ENCODE results near the gene TMEM109.

The TMEM109 gene

DNA sequence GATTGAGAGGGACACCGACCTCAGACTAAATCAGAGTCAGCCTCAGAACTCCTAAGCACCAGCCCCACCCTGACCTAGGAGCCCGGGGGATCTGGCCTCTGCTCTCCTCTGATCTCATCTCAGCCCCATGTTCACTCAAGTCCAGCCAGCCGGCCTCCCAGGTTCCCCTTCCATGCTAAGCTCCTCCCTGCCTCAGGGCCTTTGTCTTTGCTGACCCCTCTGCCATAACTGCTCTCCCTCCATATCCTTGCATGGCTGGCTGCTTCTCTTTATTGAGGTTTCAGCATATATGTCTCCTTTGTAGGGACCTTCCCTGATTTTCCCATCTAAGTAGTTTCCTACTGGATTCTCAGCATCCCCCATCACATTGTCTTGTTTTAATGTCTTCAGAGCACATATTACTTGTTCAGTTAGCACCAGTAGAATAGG, 38.8 kb downstream of the TMEM109 start:
- no peak for TF ChIP-seq CTCF (IDR thresholded peaks at IDR 0.05; ENCODE audit: low read depth, low read length, missing control alignments)
- no peak overlapping the region for H3K4me3 ChIP-seq (replicated peaks; ENCODE audit: low read depth, low read length)

GRCh38 chr11:60953781-60954180, 39.8 kb downstream of the TMEM109 start:
- no peak for TF ChIP-seq CTCF (IDR thresholded peaks at IDR 0.05; ENCODE audit: low read depth, low read length, missing control alignments)
- no peak overlapping the region for H3K4me3 ChIP-seq (replicated peaks; ENCODE audit: low read depth, low read length)
- no peak for DNase-seq (ENCODE audit: extremely low read depth, low read depth)

More for the DNA sequence above, 38.8 kb downstream of the TMEM109 start:
- DNase-seq (ENCODE audit: extremely low read depth, low read depth): no peak

DNA sequence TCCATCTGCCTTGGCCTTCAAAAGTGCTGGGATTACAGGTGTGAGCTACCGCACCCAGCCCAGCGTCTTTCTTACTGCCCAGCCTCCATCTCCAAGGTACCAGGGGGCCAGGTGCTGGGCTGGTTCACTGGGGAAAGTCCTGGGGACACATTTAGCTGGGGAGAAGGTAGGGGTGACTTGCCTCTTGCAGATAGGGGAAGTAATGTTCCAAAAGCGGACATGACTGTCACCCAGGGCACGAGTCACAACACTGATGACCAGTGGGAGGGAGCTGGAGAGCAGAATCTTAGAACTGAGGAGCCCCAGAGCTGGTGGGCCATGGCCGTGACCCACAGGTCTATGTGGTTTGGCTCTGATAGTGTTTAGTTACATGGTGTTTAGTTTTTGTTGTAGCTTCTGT, 40.5 kb downstream of the TMEM109 start:
- DNase-seq (ENCODE audit: extremely low read depth, low read depth): no peak
- no peak overlapping the region for H3K4me3 ChIP-seq (replicated peaks; ENCODE audit: low read depth, low read length)
- no peak for TF ChIP-seq CTCF (IDR thresholded peaks at IDR 0.05; ENCODE audit: low read depth, low read length, missing control alignments)

- TF ChIP-seq CTCF (IDR thresholded peaks at IDR 0.05; ENCODE audit: low read depth, low read length, missing control alignments): no peak
- DNase-seq (ENCODE audit: extremely low read depth, low read depth): no peak
- H3K4me3 ChIP-seq (replicated peaks; ENCODE audit: low read depth, low read length): no peak overlapping the region
Observed at GRCh38 chr11:60955571-60955970, 41.6 kb downstream of the TMEM109 start.

GRCh38 chr11:60957188-60957587, 43.2 kb downstream of the TMEM109 start:
- DNase-seq (ENCODE audit: extremely low read depth, low read depth): no peak
- TF ChIP-seq CTCF (IDR thresholded peaks at IDR 0.05; ENCODE audit: low read depth, low read length, missing control alignments): no peak
- no peak overlapping the region for H3K4me3 ChIP-seq (replicated peaks; ENCODE audit: low read depth, low read length)

- no peak for DNase-seq (ENCODE audit: extremely low read depth, low read depth)
- no peak overlapping the region for H3K4me3 ChIP-seq (replicated peaks; ENCODE audit: low read depth, low read length)
- no peak for TF ChIP-seq CTCF (IDR thresholded peaks at IDR 0.05; ENCODE audit: low read depth, low read length, missing control alignments)
Observed at GRCh38 chr11:60959431-60959830, 45.5 kb downstream of the TMEM109 start.

GRCh38 chr11:60960405-60960804, 46.4 kb downstream of the TMEM109 start:
- no peak for TF ChIP-seq CTCF (IDR thresholded peaks at IDR 0.05; ENCODE audit: low read depth, low read length, missing control alignments)
- H3K4me3 ChIP-seq (replicated peaks; ENCODE audit: low read depth, low read length): no peak overlapping the region
- no peak for DNase-seq (ENCODE audit: extremely low read depth, low read depth)

All from HFF-Myc (cell line).